K562 (cell line): ENCODE measurements around the gene ENDOG. TPM values are rescaled to one million over a fixed set of nuclear protein-coding genes. Genes with fewer than 3 reads are reported as not detected.

Source experiments
- BHLHE40 ChIP-seq: IDR thresholded peaks from 2 replicates; pipeline ENCODE4 v1.6.1; 2011; ENCODE audit warnings: low read length, improper control_type of control experiment
- CHD1 ChIP-seq: fragments of 200-600 bp; sonication (generic); IDR thresholded peaks from one replicate; pipeline ENCODE4 v1.6.1; 2012; ENCODE audit warnings: mild to moderate bottlenecking, moderate library complexity, low read length, inconsistent platforms
- EP400 ChIP-seq: fragments of 450-650 bp; IDR thresholded peaks from 2 replicates; pipeline ENCODE4 v1.6.1; 2017; ENCODE audit warnings: antibody characterized with exemption, mild to moderate bottlenecking, moderate library complexity
- KDM2B ChIP-seq: fragments of 250-450 bp; sonication (Bioruptor Pico); IDR thresholded peaks from 2 replicates; pipeline ENCODE4 v1.8.0; 2021; ENCODE audit warnings: mild to moderate bottlenecking, moderate library complexity
- NCOA6 ChIP-seq: fragments of 450-650 bp; IDR thresholded peaks from 2 replicates; pipeline ENCODE4 v1.6.1; 2017; ENCODE audit warnings: mild to moderate bottlenecking
- NELFE ChIP-seq: IDR thresholded peaks from 2 replicates; pipeline ENCODE4 v1.6.1; 2011; ENCODE audit warnings: mild to moderate bottlenecking; ENCODE audit not compliant: insufficient read depth, insufficient read length
- NEUROD1 ChIP-seq: fragments of 150-350 bp; IDR thresholded peaks from 2 replicates; pipeline ENCODE4 v1.6.1; 2014; ENCODE audit warnings: borderline replicate concordance, low read length, low read depth; ENCODE audit not compliant: partially characterized antibody
- PHF20 ChIP-seq: fragments of 450-650 bp; IDR thresholded peaks from 2 replicates; pipeline ENCODE4 v1.6.1; 2018; ENCODE audit not compliant: partially characterized antibody
- PHF21A ChIP-seq: fragments of 450-650 bp; IDR thresholded peaks from 2 replicates; pipeline ENCODE4 v1.6.1; 2017; ENCODE audit warnings: low read depth, borderline replicate concordance
- PKNOX1 ChIP-seq: fragments of 450-650 bp; IDR thresholded peaks from 2 replicates; pipeline ENCODE4 v1.6.1; 2016
- POLR2A ChIP-seq: fragments of 450-650 bp; conservative IDR thresholded peaks from 2 replicates; pipeline ENCODE4 v1.6.1; 2016
- POLR2AphosphoS5 ChIP-seq: IDR thresholded peaks from 2 replicates; pipeline ENCODE4 v1.6.1; 2011; ENCODE audit warnings: mild to moderate bottlenecking, low read depth, low read length, moderate library complexity; ENCODE audit not compliant: control insufficient read depth, insufficient read depth
- POLR3A ChIP-seq: IDR thresholded peaks from 2 replicates; pipeline ENCODE4 v1.6.1; 2011; ENCODE audit warnings: borderline replicate concordance, mild to moderate bottlenecking, moderate library complexity; ENCODE audit not compliant: insufficient read length, insufficient read depth; ENCODE audit errors: extremely low read depth
- RB1 ChIP-seq: fragments of 450-650 bp; IDR thresholded peaks from 2 replicates; pipeline ENCODE4 v1.6.1; 2017; ENCODE audit warnings: low read depth, mild to moderate bottlenecking
- RFX7 ChIP-seq: fragments of 250-450 bp; sonication (Bioruptor Pico); IDR thresholded peaks from 2 replicates; pipeline ENCODE4 v1.5.1; 2021; ENCODE audit warnings: mild to moderate bottlenecking
- SIN3B ChIP-seq: fragments of 450-650 bp; IDR thresholded peaks from 2 replicates; pipeline ENCODE4 v1.6.1; 2017; ENCODE audit warnings: low read depth, mild to moderate bottlenecking, moderate library complexity
- ZHX1 ChIP-seq: fragments of 150-350 bp; conservative IDR thresholded peaks from 2 replicates; pipeline ENCODE4 v1.6.1; 2014; ENCODE audit warnings: low read length
- ZNF165 ChIP-seq: fragments of 250-450 bp; sonication (Bioruptor Pico); IDR thresholded peaks from 2 replicates; pipeline ENCODE4 v1.4.0; 2020; ENCODE audit warnings: borderline replicate concordance
- ZNF551 ChIP-seq: fragments of 250-450 bp; sonication (Bioruptor Pico); IDR thresholded peaks from 2 replicates; pipeline ENCODE4 v1.5.0; 2021; ENCODE audit warnings: mild to moderate bottlenecking, moderate library complexity
- ZNF592 ChIP-seq: fragments of 450-650 bp; IDR thresholded peaks from 2 replicates; pipeline ENCODE4 v1.6.1; 2017; ENCODE audit warnings: antibody characterized with exemption, mild to moderate bottlenecking
- ZNF699 ChIP-seq: fragments of 250-450 bp; sonication (Bioruptor Pico); IDR thresholded peaks from 2 replicates; pipeline ENCODE4 v1.8.0; 2021; ENCODE audit warnings: mild to moderate bottlenecking, moderate library complexity; ENCODE audit not compliant: insufficient replicate concordance
- polyA plus RNA-seq, 8 experiments: library from polyadenylated mRNA; depleted of rRNA in 4 of 8; stranded (reverse) in 5 of 8; unstranded in 3 of 8; fragments of >200 nt; fragmentation: Nextera tagmentation in 2 of 8; fragmentation: Illumina TruSeq in 1 of 8; extraction: Ambion mirVana in 2 of 8; extraction: Trizol in 1 of 8; gene quantifications; 2 replicates each; pipeline versions ENCODE4 v1.2.1 to v1.2.3, GENCODE V29; 2011 to 2014; ENCODE audit warnings: inconsistent platforms in 1 of 8, missing spikeins in 1 of 8
- total RNA-seq, 7 experiments: library from RNA; depleted of rRNA in 6 of 7; stranded (reverse); fragments of >200 nt in 6 of 7; fragmentation: Illumina TruSeq in 2 of 7; extraction: Trizol in 2 of 7; gene quantifications; 2 replicates each; pipeline versions ENCODE4 v1.2.1 to v1.2.3, GENCODE V29; 2011 to 2021; ENCODE audit warnings: low replicate concordance in 1 of 7

Gene ENDOG
- total and polyA plus RNA-seq, 9 of the 15 experiments (the other 6 are each of a cell fraction or from before 2014, with no cell fraction given): 1.2 to 91.0 (median 25.5) TPM

- TF ChIP-seq RB1 (peak; percentile 44; the same call in 1 of the 2 replicates), POLR3A (no peak), POLR2AphosphoS5 (no peak), ZNF165 (CRISPR knock-in tag) (no peak), EP400 (peak; percentile 9; the same call in 1 of the 2 replicates), PHF20 (peak; percentile 39), PKNOX1 (no peak), RFX7 (no peak), ZNF551 (CRISPR knock-in tag) (no peak), CHD1 (peak; percentile 30), PHF21A (no peak), NCOA6 (no peak), NEUROD1 (peak; percentile 14), NELFE (no peak), ZNF699 (no peak), POLR2A (0 out of 2 replicates have a peak, but pooled peaks have one; percentile 35), ZNF592 (0 out of 2 replicates have a peak, but pooled peaks have one; percentile 39), KDM2B (CRISPR knock-in tag) (peak; percentile 59; the same call in 1 of the 2 replicates), ZHX1 (no peak), BHLHE40 (no peak), SIN3B (peak; percentile 12; the same call in 1 of the 2 replicates)
These were observed 777 bp downstream of the ENDOG start (continued) for GRCh38 chr9:128818839-128819715.
